Karpas-422 (cell line): ENCODE data around the gene ZDHHC4. TPM values are rescaled to one million over a fixed set of nuclear protein-coding genes. Genes with fewer than 3 reads are reported as not detected.

Source experiments
- total RNA-seq: library from RNA; depleted of rRNA; stranded (reverse); fragments of >200 nt; shearing (Covaris generic); gene quantifications from 2 replicates; pipeline ENCODE4 v1.2.3, GENCODE V29; 2014; ENCODE audit warnings: low replicate concordance; rRNA removed

The ZDHHC4 gene
- total RNA-seq, 1 experiment from 2014 or later: 66.1 TPM

Other genes starting within 250 kb of the ZDHHC4 start
- 24.2 and 24.8 TPM in 2 replicates for gene FAM220A, start 228.5 kb upstream of the ZDHHC4 start, total RNA-seq
- 75.1 and 91.5 TPM in 2 replicates for gene RAC1, start 202.9 kb upstream of the ZDHHC4 start, total RNA-seq
- gene DAGLB, start 129.5 kb upstream of the ZDHHC4 start, total RNA-seq: 10.0 and 15.4 TPM in 2 replicates
- 27.3 and 82.4 TPM in 2 replicates for gene KDELR2, start 93.3 kb upstream of the ZDHHC4 start, total RNA-seq
- not detected in 2 replicates for gene GRID2IP, start 26.0 kb upstream of the ZDHHC4 start, total RNA-seq
- 14.0 and 35.2 TPM in 2 replicates for gene INTS15, start 12.6 kb downstream of the ZDHHC4 start, total RNA-seq
- 0.04 TPM in 1 of 2 replicates, not detected in the other for gene ZNF853, start 38.2 kb downstream of the ZDHHC4 start, total RNA-seq
- gene ZNF316, start 59.9 kb downstream of the ZDHHC4 start, total RNA-seq: 9.1 and 20.3 TPM in 2 replicates
- 29.0 and 34.4 TPM in 2 replicates for gene ZNF12, start 129.5 kb downstream of the ZDHHC4 start, total RNA-seq
- gene RSPH10B2, start 176.6 kb downstream of the ZDHHC4 start, total RNA-seq: 5.2 TPM in 1 of 2 replicates, not detected in the other
- 76.5 and 87.2 TPM in 2 replicates for gene CCZ1B, start 248.8 kb downstream of the ZDHHC4 start, total RNA-seq